ENCODE data around the gene CLPTM1.

Gene CLPTM1

GRCh38 chr19:45019187-45019586 is 64.0 kb downstream of the CLPTM1 start:
- no peak for DNase-seq

GRCh38 chr19:45020071-45020470 is 64.9 kb downstream of the CLPTM1 start:
- no peak for DNase-seq

- DNase-seq: no peak
Measured at GRCh38 chr19:45021971-45022370, 66.8 kb downstream of the CLPTM1 start.

DNA sequence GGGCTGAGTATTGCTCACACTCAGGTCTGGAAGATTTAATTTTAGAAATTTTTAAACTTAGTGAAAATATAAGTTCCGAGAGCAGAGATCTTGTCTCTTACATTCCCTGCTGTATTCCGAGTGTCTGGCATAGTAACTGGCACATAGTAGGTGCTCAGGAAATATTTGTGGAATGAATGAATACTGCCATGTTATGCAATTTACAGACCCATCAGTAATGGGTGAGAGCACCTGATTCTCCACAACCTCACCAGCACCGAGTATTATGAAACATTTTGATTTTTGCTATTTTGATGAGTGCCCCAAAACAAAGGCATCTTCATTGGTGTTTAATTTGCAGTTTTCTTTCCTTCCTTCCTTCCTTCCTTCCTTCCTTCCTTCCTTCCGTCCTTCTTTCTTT is 67.9 kb downstream of the CLPTM1 start:
- no peak for DNase-seq

GRCh38 chr19:45025264-45025663 is 70.1 kb downstream of the CLPTM1 start:
- DNase-seq: no peak

DNA sequence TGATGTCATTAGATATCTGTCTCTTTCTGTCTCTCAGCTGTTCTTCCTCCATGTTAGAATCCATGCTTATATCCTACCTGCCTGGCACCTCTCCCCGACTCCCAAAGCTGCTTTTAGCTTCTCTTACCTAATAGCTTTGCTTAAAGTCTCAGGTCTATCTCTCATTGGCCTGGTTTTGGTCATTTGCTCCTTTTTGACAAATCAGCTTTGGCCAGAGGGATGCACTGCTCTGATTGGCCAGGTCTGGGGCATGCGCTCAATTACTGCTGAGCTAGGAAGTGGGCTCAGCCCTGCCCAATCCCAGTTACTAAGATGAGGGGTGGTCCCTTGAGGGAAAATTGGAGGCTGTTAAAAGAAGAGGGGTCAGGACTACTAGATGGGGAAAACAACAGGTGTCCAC is 72.2 kb downstream of the CLPTM1 start:
- DNase-seq: no peak

DNA sequence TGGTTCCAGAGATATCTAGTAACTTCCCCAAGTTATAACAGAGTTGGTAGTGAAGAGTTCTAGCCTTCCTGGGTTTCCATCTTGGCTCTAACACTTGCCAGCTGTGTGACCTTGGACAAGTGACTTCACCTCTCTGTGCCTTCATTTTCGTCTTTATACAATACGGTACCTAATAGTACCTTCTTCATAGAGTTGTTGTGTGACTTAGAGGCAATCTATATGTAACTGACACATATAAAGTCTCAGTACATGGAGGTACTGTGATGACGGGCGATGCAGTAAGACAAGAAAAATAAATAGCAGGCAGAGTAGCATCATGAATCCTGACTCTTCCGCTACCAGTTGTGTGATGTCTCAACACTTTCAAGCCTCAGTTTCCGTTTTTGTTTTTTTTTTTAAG is 75.6 kb downstream of the CLPTM1 start:
- DNase-seq: no peak

DNA sequence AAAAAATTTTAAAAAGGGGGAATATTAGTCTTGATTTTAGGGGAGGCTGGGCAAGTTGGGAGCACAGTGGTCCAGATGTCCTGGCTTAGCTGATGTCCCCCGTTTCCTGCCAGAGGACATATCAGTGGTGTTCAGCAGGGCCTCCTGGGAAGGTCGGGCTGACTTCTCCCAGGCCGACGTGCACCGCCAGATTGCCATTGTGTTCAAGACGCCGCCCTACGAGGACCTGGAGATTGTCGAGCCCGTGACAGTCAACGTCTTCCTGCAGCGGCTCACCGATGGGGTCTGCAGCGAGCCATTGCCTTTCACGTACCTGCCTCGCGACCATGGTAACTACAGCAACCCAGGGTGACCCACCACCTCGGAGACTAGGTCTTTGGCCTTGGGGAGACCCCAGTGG is 77.2 kb downstream of the CLPTM1 start:
- no peak for DNase-seq

DNA sequence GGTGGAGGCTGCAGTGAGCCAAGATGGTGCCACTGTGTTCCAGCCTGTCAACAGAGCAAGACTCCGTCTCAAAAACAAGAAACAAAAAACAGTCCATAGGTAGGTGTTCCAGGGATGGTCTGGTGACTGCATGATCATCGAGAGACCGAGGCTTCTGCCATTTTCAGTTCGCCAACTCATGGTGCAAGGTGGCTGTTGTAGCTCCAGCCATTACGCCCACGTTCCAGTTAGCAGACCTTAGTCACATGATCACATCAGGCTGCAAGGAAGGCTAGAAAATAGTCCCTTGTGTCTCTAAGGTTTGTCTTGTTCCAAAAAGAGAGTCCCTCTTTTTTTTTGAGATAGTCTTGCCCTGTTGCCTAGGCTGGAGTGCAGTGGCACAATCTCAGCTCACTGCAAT is 80.6 kb downstream of the CLPTM1 start:
- no peak for DNase-seq

DNA sequence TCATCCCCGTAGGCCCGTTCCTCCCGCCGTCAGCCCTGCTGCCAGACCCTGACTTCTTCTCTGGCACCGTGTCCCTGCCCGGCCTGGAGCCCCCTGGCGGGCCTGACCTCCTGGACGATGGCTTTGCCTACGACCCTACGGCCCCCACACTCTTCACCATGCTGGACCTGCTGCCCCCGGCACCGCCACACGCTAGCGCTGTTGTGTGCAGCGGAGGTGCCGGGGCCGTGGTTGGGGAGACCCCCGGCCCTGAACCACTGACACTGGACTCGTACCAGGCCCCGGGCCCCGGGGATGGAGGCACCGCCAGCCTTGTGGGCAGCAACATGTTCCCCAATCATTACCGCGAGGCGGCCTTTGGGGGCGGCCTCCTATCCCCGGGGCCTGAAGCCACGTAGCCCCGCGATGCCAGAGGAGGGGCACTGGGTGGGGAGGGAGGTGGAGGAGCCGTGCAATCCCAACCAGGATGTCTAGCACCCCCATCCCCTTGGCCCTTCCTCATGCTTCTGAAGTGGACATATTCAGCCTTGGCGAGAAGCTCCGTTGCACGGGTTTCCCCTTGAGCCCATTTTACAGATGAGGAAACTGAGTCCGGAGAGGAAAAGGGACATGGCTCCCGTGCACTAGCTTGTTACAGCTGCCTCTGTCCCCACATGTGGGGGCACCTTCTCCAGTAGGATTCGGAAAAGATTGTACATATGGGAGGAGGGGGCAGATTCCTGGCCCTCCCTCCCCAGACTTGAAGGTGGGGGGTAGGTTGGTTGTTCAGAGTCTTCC is 82.4 kb downstream of the CLPTM1 start:
- DNase-seq: no peak

DNA sequence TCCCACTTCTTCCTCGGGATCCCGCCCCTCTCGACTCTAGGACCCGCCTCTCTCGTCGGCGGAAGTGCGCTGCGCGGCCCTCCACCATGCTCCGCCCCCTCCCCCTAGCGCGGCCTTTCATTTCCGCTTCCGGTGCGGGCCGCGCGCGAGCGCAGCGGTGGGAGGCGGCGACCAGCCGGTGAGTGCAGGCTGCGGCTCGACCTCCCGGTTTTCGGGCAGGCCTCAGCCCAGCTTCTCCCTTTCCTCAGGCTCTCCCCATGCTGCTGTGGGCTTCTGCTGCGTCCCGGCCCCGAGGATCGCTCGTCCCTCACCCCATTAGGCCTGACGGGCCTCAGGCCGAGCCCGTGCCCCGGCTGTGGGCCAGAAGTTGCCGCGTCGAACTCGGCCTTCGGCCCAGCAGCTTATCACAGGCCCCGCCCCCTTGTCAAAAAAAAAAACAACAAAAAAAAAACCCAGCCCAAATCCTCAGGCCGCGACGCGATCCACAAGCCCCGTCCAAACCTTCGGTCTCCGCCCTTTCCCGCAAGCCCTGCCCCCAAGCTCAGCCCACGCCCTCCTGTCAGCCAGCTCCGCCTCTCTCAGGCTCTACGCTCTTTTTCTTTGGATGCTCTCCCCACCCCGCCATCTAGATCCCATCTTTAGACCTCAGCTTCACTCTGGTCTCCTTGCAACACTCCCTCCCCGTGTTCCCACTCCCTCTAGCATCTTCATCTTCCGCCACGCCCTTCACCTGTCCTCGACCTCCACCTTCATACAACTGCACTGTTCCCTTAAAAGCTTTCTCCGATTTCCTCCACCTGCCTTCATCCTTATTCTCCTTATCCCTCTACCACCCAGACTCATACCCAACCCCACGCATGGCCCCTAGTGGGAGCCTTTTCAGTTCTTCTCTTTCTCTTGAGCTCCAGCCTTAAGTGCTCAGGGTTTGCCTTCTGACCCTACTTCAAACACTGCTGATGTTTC is 84.0 kb downstream of the CLPTM1 start, which contains the start of gene CLASRP:
Gene CLASRP (plus strand): TSS at position 115 of the 963 bp plus-strand sequence. CDS start 1,168 bp downstream, outside the sequence.
- peak; percentile 89 for DNase-seq

- no peak for DNase-seq
Measured at GRCh38 chr19:45040059-45040771, 85.0 kb downstream of the CLPTM1 start.

- no peak for DNase-seq
Measured at GRCh38 chr19:45041125-45041524, 85.9 kb downstream of the CLPTM1 start.
